K562 (cell line): Measurements from ENCODE around the gene TMED5. TPM values are rescaled to one million over a fixed set of nuclear protein-coding genes. Genes with fewer than 3 reads are reported as not detected.

ENCODE experiments used
- PKNOX1 ChIP-seq: fragments of 450-650 bp; IDR thresholded peaks from 2 replicates; pipeline ENCODE4 v1.6.1; 2016
- POLR2AphosphoS2 ChIP-seq: IDR thresholded peaks from 2 replicates; pipeline ENCODE4 v1.6.1; 2012; ENCODE audit warnings: low read length, improper control_type of control experiment
- REST ChIP-seq, 2 experiments: fragments of 450-650 bp; formaldehyde crosslinking in 1 of 2; IDR thresholded peaks; 2 replicates each; pipeline versions ENCODE4 v1.4.0 to v1.6.1; 2014 to 2020; ENCODE audit warnings: mild to moderate bottlenecking in 2 of 2, borderline replicate concordance in 1 of 2, low read depth in 1 of 2
- SIX5 ChIP-seq, 2 experiments: IDR thresholded peaks; 2 replicates each; pipeline ENCODE4 v1.6.1; 2011; ENCODE audit warnings: low read length in 2 of 2, borderline replicate concordance in 1 of 2, low read depth in 1 of 2, mild to moderate bottlenecking in 1 of 2, moderate library complexity in 1 of 2; ENCODE audit not compliant: insufficient read depth in 1 of 2
- TFE3 ChIP-seq: fragments of 450-650 bp; formaldehyde crosslinking; IDR thresholded peaks from 2 replicates; pipeline ENCODE4 v1.4.0; 2020; ENCODE audit warnings: mild to moderate bottlenecking, mixed read lengths
- U2AF1 ChIP-seq: fragments of 200-400 bp; formaldehyde crosslinking; optimal IDR thresholded peaks from 2 replicates; pipeline ENCODE3; 2017; ENCODE audit warnings: mild to moderate bottlenecking, low read depth, low read length, moderate library complexity
- ZFX ChIP-seq: sonication (generic); formaldehyde crosslinking; IDR thresholded peaks from 2 replicates; pipeline ENCODE4 v1.8.0; 2022; ENCODE audit warnings: mild to moderate bottlenecking, missing genetic modification reagents, moderate library complexity
- ZKSCAN3 ChIP-seq: fragments of 250-450 bp; sonication (Bioruptor Pico); IDR thresholded peaks from 2 replicates; pipeline ENCODE4 v1.4.0; 2020
- ZNF280B ChIP-seq: fragments of 250-450 bp; sonication (Bioruptor Pico); IDR thresholded peaks from 2 replicates; pipeline ENCODE4 v1.5.1; 2021; ENCODE audit warnings: mild to moderate bottlenecking
- ZNF57 ChIP-seq: fragments of 450-650 bp; formaldehyde crosslinking; IDR thresholded peaks from 2 replicates; pipeline ENCODE4 v1.4.0; 2020; ENCODE audit warnings: mild to moderate bottlenecking, moderate library complexity
- ZNF695 ChIP-seq: fragments of 450-650 bp; formaldehyde crosslinking; IDR thresholded peaks from 2 replicates; pipeline ENCODE4 v1.4.0; 2020; ENCODE audit warnings: mild to moderate bottlenecking, moderate library complexity
- polyA plus RNA-seq, 8 experiments: library from polyadenylated mRNA; depleted of rRNA in 4 of 8; stranded (reverse) in 5 of 8; unstranded in 3 of 8; fragments of >200 nt; fragmentation: Nextera tagmentation in 2 of 8; fragmentation: Illumina TruSeq in 1 of 8; extraction: Ambion mirVana in 2 of 8; extraction: Trizol in 1 of 8; gene quantifications; 2 replicates each; pipeline versions ENCODE4 v1.2.1 to v1.2.3, GENCODE V29; 2011 to 2014; ENCODE audit warnings: inconsistent platforms in 1 of 8, missing spikeins in 1 of 8
- total RNA-seq, 7 experiments: library from RNA; depleted of rRNA in 6 of 7; stranded (reverse); fragments of >200 nt in 6 of 7; fragmentation: Illumina TruSeq in 2 of 7; extraction: Trizol in 2 of 7; gene quantifications; 2 replicates each; pipeline versions ENCODE4 v1.2.1 to v1.2.3, GENCODE V29; 2011 to 2021; ENCODE audit warnings: low replicate concordance in 1 of 7

The TMED5 gene
- total and polyA plus RNA-seq, 9 of the 15 experiments (the other 6 are each of a cell fraction or from before 2014, with no cell fraction given): 28.7 to 83.7 (median 67.2) TPM

- TF ChIP-seq POLR2AphosphoS2 (no peak), ZFX (CRISPR knock-in tag) (peak; percentile 85), REST (IDR thresholded peaks at IDR 0.05; ENCODE audit: borderline replicate concordance) (no peak), REST (CRISPR knock-in tag; IDR thresholded peaks at IDR 0.05; ENCODE audit: low read depth) (no peak), ZNF57 (CRISPR knock-in tag) (0 out of 2 replicates have a peak, but pooled peaks have one; percentile 46), ZKSCAN3 (CRISPR knock-in tag) (no peak), U2AF1 (peak; percentile 77), ZNF695 (CRISPR knock-in tag) (0 out of 2 replicates have a peak, but pooled peaks have one; percentile 20), ZNF280B (no peak), SIX5 (IDR thresholded peaks at IDR 0.05; ENCODE audit: borderline replicate concordance in 1 of 2, insufficient read depth in 1 of 2, low read depth in 1 of 2, low read length in 2 of 2) (peak; percentile 60 to 70; a peak in 3 of 4 replicates), TFE3 (no peak), PKNOX1 (no peak)
These were observed at the start of gene TMED5 (continued) for GRCh38 chr1:93179886-93180722.
